NCI-H187 treated with DMSO at 0.1 percent for 48 hours (cell line): Measurements from ENCODE around the gene ITGA7.
A peak's percentile ranks its signal among the peaks of the same experiment; 100 is the strongest.

Source experiments
- DNase-seq: peaks from one replicate; lab custom pipeline; 2025; lab: John Stamatoyannopoulos, UW

ITGA7 gene, protein sequence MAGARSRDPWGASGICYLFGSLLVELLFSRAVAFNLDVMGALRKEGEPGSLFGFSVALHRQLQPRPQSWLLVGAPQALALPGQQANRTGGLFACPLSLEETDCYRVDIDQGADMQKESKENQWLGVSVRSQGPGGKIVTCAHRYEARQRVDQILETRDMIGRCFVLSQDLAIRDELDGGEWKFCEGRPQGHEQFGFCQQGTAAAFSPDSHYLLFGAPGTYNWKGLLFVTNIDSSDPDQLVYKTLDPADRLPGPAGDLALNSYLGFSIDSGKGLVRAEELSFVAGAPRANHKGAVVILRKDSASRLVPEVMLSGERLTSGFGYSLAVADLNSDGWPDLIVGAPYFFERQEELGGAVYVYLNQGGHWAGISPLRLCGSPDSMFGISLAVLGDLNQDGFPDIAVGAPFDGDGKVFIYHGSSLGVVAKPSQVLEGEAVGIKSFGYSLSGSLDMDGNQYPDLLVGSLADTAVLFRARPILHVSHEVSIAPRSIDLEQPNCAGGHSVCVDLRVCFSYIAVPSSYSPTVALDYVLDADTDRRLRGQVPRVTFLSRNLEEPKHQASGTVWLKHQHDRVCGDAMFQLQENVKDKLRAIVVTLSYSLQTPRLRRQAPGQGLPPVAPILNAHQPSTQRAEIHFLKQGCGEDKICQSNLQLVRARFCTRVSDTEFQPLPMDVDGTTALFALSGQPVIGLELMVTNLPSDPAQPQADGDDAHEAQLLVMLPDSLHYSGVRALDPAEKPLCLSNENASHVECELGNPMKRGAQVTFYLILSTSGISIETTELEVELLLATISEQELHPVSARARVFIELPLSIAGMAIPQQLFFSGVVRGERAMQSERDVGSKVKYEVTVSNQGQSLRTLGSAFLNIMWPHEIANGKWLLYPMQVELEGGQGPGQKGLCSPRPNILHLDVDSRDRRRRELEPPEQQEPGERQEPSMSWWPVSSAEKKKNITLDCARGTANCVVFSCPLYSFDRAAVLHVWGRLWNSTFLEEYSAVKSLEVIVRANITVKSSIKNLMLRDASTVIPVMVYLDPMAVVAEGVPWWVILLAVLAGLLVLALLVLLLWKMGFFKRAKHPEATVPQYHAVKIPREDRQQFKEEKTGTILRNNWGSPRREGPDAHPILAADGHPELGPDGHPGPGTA

DNA sequence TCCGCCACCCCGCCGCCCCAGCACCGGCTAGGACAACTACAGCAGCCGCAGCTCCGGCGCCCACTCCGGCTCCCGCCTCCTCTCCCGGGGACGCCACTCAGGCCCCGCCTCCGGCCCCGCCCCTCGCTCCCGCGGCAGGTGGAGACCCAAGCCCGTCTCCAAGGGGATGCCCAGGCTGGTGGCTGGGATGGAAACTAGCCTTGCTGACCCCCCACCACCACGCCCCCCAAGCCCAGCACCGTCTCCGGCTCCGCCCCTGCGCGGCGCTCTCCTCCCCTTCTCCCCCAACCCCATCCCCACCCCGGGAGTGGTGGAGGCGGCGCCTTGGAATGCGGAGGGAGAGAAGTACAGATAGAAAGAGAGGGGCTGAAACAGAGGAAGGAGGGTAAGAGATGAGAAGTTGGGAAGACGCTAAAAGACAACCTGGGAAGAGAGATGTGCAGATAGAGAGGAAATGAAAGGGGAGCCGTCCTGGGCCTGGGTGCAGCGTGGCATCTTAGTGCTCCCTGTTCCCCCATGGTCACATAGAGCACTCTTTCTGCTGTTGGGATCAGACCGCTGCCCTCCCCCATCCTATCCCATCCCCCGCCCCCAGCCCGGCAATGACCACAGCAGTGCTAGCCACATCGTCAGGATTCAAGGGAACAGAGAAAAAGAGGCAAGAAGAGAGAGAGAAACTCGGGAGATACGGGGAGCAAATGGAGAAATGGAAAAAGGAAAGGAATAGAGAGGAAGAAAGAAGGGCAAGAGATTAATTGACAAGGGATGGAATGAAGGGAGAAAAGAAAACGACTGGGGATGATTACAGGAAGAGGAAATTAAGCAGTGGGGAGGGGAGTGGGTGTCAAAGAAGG, at the start of gene ITGA7:
TSS of gene ITGA7 (minus strand) at position 64 of the 854 bp plus-strand sequence. CDS start 222 bp downstream, outside the sequence.
- DNase-seq: no peak

DNA sequence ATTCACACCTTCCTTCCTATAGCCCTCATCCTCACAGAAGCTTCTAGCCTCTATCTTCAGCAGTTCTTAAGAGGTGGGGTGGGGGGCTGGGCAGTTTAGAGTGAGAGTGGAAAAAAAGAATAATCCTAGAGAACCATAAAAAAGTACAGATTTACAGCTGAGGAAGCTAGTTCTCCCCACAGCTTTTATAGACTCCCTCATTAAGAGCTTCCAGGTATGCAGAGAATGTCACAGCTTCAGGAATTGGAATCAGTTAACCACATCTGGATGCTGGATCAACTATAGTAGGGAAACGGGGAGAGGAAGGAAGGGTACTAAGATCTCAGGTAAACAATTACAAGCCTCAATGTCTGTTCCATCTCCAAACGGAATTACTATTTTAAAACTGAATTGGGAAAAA, 47.5 kb upstream of the ITGA7 start:
- no peak for DNase-seq

DNA sequence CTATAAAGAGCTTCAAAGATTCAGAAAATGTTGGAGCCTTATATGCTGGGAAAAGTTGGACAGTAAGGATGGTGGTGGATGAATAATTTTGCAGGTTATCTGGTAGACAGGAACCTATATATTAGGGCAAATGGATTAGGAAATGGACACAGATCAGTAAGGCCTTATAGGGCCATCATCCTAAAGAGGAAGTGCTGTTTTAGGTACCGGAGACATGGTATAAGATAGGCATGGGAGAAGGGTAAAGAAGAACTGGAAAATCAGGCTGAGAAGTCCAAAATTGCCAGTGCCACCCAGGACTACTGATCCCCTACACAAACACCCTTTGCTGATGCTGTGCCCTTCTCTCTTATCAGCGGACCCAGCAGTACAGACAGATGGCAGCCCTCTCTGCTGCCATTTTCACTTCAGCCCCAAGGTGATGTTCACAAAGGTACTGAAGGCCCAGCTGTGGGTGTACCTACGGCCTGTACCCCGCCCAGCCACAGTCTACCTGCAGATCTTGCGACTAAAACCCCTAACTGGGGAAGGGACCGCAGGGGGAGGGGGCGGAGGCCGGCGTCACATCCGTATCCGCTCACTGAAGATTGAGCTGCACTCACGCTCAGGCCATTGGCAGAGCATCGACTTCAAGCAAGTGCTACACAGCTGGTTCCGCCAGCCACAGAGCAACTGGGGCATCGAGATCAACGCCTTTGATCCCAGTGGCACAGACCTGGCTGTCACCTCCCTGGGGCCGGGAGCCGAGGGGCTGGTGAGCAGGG, 40.7 kb upstream of the ITGA7 start:
- no peak for DNase-seq

DNA sequence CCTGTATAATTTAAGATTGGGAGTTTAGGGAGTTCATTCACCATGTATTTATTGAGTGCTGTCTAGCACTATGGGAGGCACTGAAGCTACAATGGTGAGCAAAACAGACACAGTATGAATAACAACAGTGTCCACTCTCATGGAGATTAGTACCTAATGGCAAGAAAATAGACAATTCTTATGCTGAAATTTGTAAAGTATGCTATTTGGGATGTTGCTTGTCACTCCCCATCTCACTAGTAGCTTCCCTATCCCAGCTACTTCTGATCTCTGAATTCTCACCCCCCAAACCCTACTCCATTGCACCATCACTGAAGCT, 39.2 kb upstream of the ITGA7 start:
- DNase-seq: no peak

DNA sequence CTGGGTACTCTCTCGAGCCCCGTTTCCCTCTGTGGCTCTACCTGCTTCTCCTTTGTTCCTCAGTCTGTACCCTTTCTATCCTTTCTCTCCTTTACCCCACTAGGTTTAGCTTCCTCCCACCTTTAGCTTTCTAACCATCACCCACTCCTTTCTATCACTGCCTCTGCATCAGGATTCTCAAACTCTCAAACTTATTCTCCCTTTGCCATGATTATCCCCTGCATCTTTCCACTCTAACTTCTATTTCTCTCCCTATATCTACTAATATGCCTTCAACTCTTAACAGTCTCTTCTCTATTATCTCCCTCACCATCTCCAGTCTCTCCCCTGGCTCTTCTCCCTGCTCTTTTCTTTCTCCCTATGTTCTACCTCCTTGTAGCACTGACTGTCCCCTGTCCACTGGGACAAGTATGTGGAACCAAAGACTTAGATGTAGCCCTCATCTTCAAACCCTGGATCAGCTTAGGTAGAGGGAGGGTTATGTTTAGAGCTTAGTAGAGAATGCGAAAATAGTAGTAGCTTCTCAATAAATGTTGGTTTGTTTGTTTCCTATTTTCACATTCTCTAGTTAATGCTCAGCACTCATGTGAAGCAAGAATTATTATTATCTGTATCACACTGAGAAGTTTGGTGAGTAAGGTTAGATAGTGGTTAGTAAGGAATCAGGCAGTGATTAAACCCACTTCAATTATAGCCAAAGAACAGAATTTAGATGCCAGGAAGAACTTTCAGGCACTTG, 38.6 kb upstream of the ITGA7 start:
- no peak for DNase-seq

DNA sequence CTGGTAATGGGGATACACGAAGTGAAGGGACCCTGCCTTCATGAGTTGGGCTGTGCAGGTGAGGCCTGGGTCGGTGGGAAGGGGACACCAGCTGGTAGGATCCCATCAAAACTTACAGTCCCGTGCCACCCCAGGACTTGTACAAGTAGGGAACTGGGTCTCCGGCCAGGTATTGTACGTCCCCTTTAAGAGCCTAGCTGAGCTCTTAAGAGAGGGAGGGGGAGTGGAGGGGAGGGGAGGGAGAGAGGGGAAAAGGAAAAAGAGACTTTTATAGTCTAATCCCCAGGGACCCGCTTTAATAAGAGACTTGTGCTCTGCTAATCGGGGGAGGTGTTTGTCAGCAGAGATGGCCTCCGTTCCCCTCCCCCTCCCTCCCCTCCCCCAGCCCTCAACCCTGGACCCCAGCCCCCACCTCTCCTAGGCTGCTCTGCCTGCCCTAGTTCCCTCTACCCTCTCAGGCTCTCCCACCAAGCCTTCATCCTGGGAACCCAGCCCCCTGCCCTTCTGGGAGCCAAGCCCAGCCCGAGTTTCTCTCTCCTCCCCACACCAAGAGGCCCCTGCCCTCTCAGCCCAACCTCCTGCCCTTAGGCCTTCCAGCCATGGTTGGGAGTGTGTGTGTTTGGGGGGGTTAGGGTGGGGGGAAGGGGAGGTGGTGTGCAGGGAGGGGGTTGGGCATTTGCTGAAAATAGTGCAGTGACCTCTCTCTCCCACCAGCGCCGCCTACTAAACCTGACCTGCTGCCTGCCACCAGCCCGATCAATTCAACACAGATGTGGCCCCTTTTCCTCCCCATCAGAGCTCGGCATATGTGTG, 37.9 kb upstream of the ITGA7 start:
- peak; percentile 59 for DNase-seq

DNA sequence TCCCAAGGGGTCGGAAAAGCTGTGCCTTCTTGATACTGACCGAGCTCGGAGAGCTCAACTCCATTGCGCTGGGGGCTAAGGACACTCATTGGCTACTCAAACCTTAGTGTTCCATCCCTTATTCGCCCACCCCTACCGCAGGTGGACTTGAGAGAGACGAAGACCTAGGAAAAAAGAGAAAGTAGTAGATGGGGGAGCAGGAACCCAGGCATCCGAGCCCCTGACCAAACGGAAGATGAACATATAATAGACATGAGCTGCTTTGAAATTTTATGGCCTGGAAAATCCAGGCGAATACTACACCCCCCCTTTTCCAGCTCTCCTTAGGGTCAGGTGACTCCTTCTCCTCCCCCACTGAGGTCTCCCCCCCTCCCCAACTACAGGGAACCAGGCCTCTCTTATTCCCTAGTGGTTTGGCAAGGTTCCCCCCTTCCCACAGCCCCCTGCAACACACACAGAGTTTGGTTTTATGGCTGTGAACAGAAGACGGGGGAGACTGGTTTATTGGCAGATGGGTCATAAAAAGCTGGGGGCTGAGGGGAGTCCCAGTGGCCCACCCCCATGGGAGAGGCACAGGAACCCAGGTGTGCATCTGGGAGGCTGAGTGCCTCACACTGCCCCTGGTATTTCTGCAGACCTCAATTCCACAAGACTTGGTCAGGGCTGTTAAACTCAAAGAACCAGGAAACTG, 36.8 kb upstream of the ITGA7 start:
- DNase-seq: no peak

DNA sequence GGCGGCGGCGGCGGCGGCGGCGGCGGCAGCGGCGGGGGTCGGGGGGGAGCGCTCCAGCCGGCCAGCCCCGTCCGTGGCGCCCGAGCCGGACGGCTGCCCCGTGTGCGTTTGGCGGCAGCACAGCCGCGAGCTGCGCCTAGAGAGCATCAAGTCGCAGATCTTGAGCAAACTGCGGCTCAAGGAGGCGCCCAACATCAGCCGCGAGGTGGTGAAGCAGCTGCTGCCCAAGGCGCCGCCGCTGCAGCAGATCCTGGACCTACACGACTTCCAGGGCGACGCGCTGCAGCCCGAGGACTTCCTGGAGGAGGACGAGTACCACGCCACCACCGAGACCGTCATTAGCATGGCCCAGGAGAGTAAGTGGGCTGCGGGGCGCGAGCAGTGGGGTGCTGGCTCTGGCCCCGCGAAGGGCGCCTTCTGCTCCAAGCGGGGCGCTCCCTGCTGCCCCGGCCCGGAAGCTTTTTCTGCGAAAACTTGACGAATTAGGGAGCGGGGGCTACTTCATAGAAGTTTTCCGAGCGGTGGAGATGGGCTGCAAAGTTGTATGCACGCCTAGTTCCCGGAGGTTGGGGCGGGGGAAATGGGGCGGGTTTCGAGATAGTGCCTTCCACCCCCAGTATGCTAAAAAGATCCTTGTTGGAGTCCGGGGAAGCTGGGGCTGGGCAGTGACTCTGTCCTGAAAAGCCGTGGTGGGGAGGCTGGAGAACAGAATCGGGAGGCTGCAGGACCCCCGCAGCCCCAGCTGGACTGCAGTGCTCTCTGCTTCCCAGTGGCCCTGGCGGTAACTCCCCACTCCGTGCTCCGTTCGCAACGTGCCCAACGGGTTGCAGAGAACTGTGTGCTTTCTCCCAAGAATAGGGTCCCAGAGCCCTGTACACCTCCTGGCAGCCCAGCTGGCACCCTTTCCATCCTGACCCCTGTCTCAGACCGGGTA, 36.0 kb upstream of the ITGA7 start:
- no peak for DNase-seq

DNA sequence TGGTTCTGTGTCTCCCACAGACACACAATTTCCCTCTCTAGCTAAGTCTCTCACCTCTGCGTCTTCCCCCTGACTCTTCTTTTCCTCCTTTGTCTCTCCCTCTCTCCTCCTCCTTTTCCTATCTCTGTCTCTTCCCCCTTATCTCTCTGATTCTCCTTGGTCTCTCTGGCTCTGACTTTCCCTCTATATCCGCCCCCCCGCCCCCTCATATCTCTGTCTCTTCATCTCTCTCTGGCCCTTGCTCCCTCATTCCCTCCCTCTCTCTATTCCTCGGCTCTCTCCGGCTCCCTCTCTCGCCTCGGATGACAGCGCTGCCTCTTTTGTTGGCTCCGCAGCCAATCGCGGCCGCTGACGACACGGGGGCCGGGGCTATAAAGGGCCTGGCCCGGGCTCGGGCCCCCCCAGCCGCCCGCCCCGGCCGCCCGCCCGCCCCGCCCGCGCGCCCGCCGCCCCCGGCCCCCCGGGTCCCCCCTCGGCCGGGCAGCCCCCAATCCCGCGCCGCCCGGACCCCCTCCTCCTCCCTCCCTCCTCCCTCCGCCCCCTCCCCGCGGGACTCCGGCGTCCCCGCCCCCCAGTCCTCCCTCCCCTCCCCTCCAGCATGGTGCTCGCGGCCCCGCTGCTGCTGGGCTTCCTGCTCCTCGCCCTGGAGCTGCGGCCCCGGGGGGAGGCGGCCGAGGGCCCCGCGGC, 35.2 kb upstream of the ITGA7 start, which contains the start of gene GDF11:
TSS of gene GDF11 (plus strand) at position 404 of the 687 bp plus-strand sequence. CDS start at position 599, 195 bp downstream.
- peak; percentile 72 for DNase-seq

DNA sequence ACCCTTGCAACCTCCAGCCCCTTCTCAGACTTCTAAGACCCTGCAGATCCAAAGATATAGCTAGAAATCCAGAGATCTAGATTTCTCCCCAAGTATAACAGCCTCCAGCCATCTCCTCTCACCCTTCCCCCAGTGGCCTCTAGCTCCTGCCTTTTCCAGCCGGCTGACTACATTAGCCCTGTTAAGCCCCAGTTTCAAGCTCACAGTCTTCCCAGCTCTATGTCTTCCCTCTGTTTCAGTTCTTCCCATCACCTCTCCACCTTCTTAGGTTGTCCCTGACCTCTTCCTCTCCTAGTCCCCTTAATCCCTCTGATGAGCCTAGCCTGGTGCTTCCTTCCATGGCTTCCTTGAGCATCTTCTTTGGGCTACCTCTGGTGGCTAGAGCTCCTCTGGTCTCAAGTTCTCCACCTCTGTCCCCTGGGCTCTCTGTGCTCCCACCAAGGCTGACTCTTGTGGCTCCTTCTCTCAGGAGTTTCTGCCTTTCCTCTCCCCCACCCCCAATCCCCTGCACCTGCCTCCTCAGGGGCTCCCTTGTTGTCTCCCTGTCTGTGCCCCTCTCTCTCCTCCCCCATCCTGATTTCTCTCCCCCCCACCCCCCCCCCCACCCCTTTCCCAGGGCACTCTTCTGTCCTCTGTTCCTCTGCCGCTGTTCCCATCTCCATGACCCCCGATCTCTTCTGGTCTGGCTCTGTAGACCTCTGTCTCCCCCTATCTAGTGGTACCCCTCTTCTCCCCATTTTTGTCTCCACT, 34.4 kb upstream of the ITGA7 start:
- DNase-seq: no peak

DNA sequence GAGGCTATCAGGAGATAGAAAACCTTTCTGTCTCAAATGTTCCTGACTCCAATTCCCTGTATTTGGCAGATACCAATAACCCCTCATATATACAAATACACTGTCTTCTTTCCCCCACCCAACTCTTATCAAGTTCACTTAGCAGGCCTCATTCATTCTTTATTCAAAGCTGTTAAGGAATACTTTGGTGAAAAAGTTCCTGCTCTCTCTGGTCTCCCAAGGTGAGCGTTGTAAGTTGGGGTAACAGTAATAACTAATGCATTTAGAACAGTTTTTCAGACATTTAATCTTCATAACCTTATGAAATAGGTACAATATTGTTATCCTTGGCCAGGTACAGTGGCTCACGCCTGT, 31.3 kb upstream of the ITGA7 start:
- DNase-seq: no peak

DNA sequence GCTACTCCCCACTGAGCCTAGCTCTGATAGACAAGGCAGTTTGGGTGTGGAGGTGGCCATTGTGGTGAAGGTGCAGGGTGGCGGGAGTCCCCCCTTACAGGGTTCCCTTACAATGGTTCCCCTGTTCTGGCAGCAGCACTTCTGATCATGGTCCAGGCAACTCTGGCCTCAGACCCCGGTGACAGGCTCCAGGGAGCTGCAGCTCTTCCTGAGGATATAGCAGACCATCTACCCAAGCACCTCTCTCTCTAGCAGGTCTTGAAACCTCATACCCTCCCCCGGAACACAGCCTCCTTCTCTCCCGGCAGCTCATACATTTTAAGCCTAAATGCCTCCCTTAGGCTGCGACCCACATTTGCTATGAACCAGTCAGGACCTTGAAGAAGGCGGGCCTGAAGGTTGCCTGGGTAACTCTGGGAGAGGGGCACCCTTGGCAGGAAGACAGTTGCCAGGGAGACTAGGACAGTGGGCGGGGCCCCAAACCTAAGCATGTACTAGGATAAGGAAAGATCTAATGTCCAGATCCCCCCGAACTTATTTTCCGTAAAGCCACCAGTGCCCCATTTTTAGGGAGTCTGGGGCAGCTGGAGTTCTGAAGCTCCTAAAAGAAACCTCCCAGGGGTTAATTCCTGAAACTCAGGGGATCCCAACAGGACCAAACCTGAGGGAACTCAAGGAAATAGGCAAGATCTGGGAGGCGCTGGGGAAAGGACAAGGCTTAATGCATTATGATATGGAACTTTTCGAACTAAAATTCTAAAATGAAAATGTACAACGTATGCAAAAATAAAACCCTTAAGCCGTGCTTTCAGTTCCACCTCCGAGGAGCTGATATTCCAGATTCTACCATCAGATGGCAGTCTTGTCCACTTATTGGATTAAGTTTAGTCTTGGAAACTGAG, 30.7 kb upstream of the ITGA7 start:
- DNase-seq: peak; percentile 73

DNA sequence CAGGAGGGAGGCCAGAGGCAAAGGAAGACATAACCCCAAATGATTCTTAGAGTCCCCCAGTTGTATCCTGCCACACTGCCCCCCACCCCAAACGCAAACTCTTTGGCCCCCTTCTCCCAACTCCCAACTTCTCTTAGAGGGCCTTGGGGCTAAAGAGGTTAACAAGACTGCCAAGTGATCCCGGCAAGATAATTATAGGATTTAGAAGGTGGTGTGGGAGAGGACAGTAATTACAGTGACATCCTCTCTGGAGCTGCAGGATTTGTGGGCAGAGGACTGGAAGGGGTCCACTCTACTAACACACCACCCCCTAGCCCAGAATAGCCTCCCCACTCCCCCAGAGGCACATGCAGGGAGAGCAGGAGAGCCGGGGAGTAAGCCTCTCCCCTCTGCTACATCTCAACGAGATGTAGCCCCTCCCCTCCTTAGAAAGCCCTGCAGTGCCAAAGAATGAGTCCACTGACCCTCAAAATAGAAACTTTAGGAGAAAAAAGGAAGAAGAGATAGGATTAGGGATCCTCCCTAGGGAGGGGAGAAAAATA, 29.9 kb upstream of the ITGA7 start:
- no peak for DNase-seq

DNA sequence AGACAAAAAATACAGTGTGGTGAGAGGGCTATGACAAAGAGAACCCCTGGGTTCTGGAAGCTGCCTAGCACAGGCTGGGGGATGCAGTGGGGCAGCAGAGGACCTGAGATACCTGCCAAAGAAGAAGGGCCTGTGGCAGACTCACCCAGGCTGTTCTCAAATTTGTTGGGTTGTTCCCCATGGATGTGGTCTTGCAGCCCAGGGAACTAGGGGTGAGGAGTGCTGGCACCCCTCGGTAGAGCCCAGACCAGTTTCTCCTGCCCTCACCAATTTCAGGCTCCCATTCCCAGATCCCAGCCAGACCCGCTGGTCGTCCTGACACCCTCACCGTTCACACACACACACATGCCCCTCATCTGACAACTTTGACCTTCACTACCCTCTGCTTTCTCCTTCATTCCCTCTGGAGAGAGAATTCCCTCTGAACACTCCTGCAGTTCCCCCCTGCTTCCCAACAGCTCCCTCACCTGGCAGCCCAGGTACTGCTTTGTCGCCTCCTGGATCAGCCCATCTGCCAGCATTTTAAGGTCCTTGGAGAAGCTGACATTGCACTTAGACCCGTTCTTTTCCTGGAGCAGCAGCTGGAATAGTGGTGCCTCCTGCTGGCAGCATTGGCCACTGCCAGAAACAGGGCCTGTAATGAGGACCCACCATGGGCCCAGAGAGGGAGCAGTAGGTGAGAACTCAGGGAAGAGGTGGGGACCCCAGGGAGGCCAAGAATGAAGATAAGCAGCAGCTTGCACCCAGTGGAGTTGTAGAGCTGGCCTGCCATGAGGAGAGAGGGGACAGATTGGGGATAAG, 29.3 kb upstream of the ITGA7 start:
- DNase-seq: peak; percentile 74
